Fibroblast of the aortic adventitia (primary cell): ENCODE results near the gene CHCHD6. TPM values are rescaled to one million over a fixed set of nuclear protein-coding genes. Genes with fewer than 3 reads are reported as not detected.

Source experiments
- DNase-seq: peaks from one replicate; pipeline ENCODE4 v3.0.0-alpha.2; 2010; ENCODE audit warnings: low read depth
- H3K4me3 ChIP-seq: 2 replicates; pipeline ENCODE4 v1.5.1; 2011; ENCODE audit warnings: low read depth, mild to moderate bottlenecking, control low read depth, low read length, moderate library complexity
- total RNA-seq: library from RNA; depleted of rRNA; stranded (reverse); fragments of >200 nt; gene quantifications from 2 replicates; pipeline ENCODE4 v1.2.3, GENCODE V29; 2012; ENCODE audit warnings: low replicate concordance
- TF ChIP-seq, protein P1 (sequence below): IDR thresholded peaks from 2 replicates; pipeline ENCODE4 v1.5.1; 2011; ENCODE audit warnings: mild to moderate bottlenecking, low read length, control low read depth, inconsistent platforms; ENCODE audit not compliant: insufficient read depth

CHCHD6 gene
- total RNA-seq, 1 donor: 10.8 TPM

DNA sequence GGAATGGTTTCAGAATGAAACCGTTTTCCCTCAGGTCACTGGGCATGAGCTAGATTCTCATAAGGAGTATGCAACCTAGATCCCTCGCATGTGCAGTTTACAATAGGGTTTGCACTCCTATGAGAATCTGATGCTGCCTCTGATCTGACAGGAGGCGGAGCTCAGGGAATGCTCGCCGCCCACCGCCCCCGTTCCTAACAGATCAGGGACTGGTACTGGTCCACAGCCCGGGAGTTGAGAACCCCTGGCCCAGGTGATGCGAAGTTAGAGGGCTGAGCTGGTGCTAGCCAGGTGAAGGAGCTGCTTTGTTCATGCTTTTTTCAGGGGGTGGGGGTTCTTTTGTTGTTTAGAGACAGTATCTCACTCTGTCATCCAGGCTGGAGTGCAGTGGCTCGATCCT, 263.3 kb downstream of the CHCHD6 start:
- no peak overlapping the region for H3K4me3 ChIP-seq
- TF ChIP-seq, protein P1, sequence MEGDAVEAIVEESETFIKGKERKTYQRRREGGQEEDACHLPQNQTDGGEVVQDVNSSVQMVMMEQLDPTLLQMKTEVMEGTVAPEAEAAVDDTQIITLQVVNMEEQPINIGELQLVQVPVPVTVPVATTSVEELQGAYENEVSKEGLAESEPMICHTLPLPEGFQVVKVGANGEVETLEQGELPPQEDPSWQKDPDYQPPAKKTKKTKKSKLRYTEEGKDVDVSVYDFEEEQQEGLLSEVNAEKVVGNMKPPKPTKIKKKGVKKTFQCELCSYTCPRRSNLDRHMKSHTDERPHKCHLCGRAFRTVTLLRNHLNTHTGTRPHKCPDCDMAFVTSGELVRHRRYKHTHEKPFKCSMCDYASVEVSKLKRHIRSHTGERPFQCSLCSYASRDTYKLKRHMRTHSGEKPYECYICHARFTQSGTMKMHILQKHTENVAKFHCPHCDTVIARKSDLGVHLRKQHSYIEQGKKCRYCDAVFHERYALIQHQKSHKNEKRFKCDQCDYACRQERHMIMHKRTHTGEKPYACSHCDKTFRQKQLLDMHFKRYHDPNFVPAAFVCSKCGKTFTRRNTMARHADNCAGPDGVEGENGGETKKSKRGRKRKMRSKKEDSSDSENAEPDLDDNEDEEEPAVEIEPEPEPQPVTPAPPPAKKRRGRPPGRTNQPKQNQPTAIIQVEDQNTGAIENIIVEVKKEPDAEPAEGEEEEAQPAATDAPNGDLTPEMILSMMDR: no peak
- no peak for DNase-seq

DNA sequence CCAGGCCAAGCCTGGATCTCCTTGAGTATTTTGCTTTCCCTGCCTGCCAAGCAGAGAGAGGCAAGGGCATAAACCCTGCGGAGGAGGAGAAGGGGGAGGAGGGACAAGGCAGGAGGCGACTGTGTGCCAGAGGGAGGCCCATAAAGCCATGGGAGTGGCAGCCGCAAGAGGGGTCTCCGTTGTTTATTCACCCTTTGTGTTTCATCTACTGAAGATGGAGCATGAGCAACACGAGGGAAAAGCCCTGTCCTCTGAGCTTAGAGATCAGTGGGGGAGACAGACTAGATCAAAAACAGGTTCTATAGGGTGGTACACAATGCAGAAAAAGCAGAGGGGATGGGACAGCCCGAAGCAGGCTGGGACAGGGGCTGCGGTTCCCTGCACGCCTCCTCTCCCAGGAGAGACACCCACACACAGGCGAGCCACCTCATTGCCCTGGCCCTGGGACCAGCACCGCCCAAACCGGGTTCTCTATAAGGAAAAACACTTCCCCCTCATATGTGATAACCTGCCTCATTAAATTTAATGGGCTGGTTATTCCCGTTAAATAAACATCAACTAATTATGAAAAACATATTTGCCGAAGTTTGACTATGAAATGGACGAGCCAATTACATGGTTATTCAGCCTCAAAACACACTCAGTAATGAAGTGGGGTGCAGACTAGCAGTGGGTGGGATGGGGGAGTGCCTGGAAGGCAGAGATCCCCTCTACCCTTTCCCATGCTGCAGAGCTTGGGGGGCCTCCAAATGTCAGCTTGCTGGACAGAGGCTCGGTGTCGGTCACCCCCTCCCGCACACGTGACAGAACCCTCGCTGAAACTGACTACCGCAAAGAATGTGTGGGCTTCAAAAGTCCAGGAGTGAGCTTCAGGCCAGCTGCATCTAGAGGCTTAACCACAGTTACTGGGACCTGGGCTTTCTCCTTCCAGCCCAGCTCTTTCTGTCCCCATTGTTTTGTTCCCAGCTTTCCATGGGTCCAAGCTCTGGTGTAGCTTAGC, 264.7 kb downstream of the CHCHD6 start:
- TF ChIP-seq, protein P1: no peak
- DNase-seq: no peak
- no peak overlapping the region for H3K4me3 ChIP-seq

DNA sequence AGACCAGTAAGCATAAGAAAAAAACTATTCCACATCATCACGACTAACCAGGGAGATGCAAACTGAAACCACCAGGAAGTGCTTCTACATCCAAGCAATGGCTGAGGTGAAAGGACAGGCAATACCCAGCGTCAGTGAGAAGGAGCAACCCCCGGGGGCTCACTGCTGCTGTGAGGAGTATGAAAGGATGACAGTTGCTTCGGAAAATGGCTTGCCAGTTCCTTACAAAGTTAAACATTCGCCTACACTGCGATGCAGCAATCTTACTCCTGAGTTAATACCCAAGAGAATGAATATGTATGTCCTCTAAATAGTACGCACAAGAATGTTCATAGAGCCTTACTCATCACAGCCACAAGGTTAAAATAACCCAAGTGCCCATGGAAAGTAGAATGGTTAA, 265.5 kb downstream of the CHCHD6 start:
- H3K4me3 ChIP-seq: no peak overlapping the region
- DNase-seq: peak; percentile 22
- TF ChIP-seq, protein P1: no peak

DNA sequence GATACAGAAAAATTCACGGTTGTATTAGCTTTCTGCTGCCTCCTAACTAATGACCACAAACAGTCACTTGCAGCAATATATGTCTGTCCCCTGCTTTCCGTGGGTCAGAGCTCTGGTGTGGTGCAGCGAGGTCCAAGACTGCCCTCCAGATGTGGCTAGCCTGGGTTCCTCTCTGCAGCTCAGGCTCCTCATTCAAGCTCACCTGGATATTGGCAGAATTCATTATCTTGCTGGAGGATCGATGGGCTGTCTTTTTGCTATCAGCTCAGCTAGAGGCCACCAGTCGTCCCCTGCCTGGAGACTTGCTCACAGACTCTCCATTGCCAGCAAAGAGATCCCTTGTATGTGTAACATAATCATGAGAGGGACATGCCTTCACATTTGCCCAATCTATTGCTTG, 266.1 kb downstream of the CHCHD6 start:
- DNase-seq: no peak
- TF ChIP-seq, protein P1: no peak
- no peak overlapping the region for H3K4me3 ChIP-seq

DNA sequence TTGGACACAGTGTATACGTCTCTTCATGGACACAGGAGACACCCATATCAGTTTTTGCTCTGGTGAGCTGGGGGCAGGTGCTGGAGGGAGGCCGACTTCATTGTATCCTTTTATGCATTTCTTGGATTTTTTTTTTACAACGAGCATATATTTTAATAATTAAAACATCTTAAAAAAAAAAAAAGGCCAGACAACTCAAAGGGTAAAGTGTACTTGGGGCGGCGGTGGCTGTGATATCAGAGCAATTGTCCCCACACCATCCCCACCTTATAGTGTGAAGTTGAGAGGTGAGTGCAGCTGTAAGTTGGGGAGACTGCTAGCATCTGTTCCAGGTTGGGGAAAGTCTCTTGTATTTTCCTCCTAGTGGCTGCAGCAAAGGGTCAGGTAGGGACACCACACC, 266.9 kb downstream of the CHCHD6 start:
- no peak for DNase-seq
- TF ChIP-seq, protein P1: no peak
- no peak overlapping the region for H3K4me3 ChIP-seq

DNA sequence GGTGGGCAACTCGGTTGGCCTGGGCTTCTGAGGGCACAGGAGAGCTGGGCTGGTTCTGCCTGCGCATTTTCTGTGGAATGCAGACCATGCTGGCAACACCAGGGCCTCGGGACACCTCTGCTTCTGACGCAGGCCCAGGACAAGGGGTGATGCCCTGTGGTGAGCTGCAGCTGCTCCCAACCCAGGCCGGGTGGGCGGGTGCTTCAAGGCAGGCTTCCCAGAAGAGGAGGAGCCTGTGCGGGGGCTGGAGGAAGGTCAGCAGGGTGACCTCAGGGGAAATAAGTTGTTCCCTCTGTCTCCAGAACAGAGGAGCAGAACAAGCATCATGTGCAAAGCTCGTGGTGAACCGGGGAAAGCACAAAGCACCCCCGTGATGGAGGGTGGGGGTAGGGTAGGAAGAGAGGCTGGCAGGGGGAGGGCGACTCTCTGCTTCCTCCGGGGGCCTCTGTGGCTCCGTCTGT, 267.9 kb downstream of the CHCHD6 start:
- TF ChIP-seq, protein P1: no peak
- peak; percentile 52 for DNase-seq
- no peak overlapping the region for H3K4me3 ChIP-seq
